ENCODE data around the gene CCT4. TPM values are rescaled to one million over a fixed set of nuclear protein-coding genes. Genes with fewer than 3 reads are reported as not detected.
"Not testable (repeated sequence)": the region's sequence is repeated elsewhere in the genome, so short reads cannot be mapped to it uniquely, and the experiment has no call there.

The CCT4 gene
- polyA plus RNA-seq, 2 of the 4 experiments (the other 2 are of a cell fraction), result 352 to 361 TPM

DNA sequence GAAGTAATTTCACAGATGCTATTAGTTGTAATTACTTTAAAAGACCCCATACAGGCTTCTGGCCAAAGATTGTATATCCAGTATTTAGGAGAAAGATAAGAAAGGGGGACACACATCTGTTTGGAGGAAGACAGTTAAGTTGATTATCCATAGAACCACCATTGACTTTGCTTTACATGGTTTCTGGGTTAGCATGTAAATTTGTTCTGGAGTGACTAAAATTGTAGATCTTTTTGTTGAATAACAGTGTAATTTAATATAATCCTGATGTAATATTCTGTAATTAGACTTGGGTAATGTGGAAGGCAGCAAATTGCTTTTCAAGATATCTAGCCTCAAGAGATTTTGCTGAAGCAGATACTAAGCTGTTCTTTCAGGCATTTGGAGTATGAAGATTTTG, 34.3 kb upstream of the CCT4 start:
- FAIRE-seq (no peak), ATAC-seq (no peak), DNase-seq (ENCODE audit: low read depth in 1 of 2, low spot score in 1 of 2) (no peak)
- POLR2A ChIA-PET, result no interaction called here
- H3K4me2 ChIP-seq, result no peak overlapping the region
- TF ChIP-seq MAZ (IDR thresholded peaks at IDR 0.05; ENCODE audit: borderline replicate concordance, low read depth, low read length) (no peak), CHD4 (IDR thresholded peaks at IDR 0.05; ENCODE audit: borderline replicate concordance) (no peak), POLR2AphosphoS2 (conservative IDR thresholded peaks at IDR 0.05; ENCODE audit: low read length) (no peak), HOXB5 (CRISPR knock-in tag; IDR thresholded peaks at IDR 0.05) (no peak), CBX2 (IDR thresholded peaks at IDR 0.05; ENCODE audit: borderline replicate concordance, low read depth) (no peak), SREBF2 (IDR thresholded peaks at IDR 0.05) (no peak), CHD2 (IDR thresholded peaks at IDR 0.05; ENCODE audit: low read length, partially characterized antibody) (no peak), FOSL2 (IDR thresholded peaks at IDR 0.05) (no peak), FOSL2 (CRISPR knock-in tag; IDR thresholded peaks at IDR 0.05) (no peak), HOXA7 (CRISPR knock-in tag; IDR thresholded peaks at IDR 0.05) (no peak)
- TF ChIP-seq, protein P1, sequence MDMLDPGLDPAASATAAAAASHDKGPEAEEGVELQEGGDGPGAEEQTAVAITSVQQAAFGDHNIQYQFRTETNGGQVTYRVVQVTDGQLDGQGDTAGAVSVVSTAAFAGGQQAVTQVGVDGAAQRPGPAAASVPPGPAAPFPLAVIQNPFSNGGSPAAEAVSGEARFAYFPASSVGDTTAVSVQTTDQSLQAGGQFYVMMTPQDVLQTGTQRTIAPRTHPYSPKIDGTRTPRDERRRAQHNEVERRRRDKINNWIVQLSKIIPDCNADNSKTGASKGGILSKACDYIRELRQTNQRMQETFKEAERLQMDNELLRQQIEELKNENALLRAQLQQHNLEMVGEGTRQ (IDR thresholded peaks at IDR 0.05), result no peak
- TF ChIP-seq, protein P2, sequence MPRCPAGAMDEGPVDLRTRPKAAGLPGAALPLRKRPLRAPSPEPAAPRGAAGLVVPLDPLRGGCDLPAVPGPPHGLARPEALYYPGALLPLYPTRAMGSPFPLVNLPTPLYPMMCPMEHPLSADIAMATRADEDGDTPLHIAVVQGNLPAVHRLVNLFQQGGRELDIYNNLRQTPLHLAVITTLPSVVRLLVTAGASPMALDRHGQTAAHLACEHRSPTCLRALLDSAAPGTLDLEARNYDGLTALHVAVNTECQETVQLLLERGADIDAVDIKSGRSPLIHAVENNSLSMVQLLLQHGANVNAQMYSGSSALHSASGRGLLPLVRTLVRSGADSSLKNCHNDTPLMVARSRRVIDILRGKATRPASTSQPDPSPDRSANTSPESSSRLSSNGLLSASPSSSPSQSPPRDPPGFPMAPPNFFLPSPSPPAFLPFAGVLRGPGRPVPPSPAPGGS (IDR thresholded peaks at IDR 0.05), result no peak
- CTCF ChIA-PET, result no interaction called here
- H3K27ac ChIP-seq, result no peak overlapping the region
- no peaks in the 10 kb centered on the region for H3K9me3 ChIP-seq
- no peak overlapping the region for H3K4me3 ChIP-seq
- no peaks in the 10 kb centered on the region for H3K4me1 ChIP-seq

- no peak for FAIRE-seq
- CTCF ChIA-PET, result interaction anchor here (1.3 to 3.6 kb wide), 2 partner anchors 491 to 492 kb away, joined by 3 to 19 read pairs; no protein-coding TSS in a partner anchor
- Histone ChIP-seq H3K9me3 (no peaks in the 10 kb centered on the region), H3K4me1 (no peaks in the 10 kb centered on the region), H3K4me3 (no peak overlapping the region), H3K4me2 (no peak overlapping the region), H3K27ac (no peak overlapping the region)
- POLR2A ChIA-PET, result no interaction called here
- TF ChIP-seq RFX5 (IDR thresholded peaks at IDR 0.05) (no peak), GATA3 (IDR thresholded peaks at IDR 0.05; ENCODE audit: borderline replicate concordance) (no peak), JUNB (IDR thresholded peaks at IDR 0.05) (no peak), POLR2A (IDR thresholded peaks at IDR 0.05; ENCODE audit: low read length) (no peak), HES2 (IDR thresholded peaks at IDR 0.05) (no peak), PBX3 (IDR thresholded peaks at IDR 0.05) (no peak), ZFP36 (IDR thresholded peaks at IDR 0.05; ENCODE audit: borderline replicate concordance, partially characterized antibody) (no peak)
- TF ChIP-seq, protein P3, sequence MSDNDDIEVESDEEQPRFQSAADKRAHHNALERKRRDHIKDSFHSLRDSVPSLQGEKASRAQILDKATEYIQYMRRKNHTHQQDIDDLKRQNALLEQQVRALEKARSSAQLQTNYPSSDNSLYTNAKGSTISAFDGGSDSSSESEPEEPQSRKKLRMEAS (IDR thresholded peaks at IDR 0.05), result no peak
- ATAC-seq, result no peak
- WGBS (ENCODE audit: missing lambda C conversion rate), result 77% methylated on average over 1 of the region's 1 CpG
- no peak for DNase-seq (ENCODE audit: low read depth in 1 of 2, low spot score in 1 of 2)
Observed at GRCh38 chr2:61920548-61920947, 32.1 kb upstream of the CCT4 start.

GRCh38 chr2:61914794-61915193, 26.3 kb upstream of the CCT4 start:
- ATAC-seq; POLR2A ChIA-PET; H3K4me2 ChIP-seq; H3K4me1 ChIP-seq; FAIRE-seq; H3K27ac ChIP-seq; H3K9me3 ChIP-seq; DNase-seq (ENCODE audit: low read depth in 1 of 2, low spot score in 1 of 2); H3K4me3 ChIP-seq: not testable (repeated sequence)
- WGBS (ENCODE audit: missing lambda C conversion rate), result 92% methylated on average over 4 of the region's 4 CpGs
- CTCF ChIA-PET, result interaction anchor here (1.4 kb wide), 1 partner anchor 497 kb away, joined by 3 read pairs; no protein-coding TSS in a partner anchor
